ENCODE results near the gene MPI.

Gene MPI

GRCh38 chr15:74866090-74866489, 23.8 kb upstream of the MPI start:
- CTCF ChIA-PET = interaction anchor here (0.5 to 2.0 kb wide), 2 partner anchors 36 to 487 kb away, joined by 3 to 6 read pairs; no protein-coding TSS in a partner anchor
- TF ChIP-seq HDGF (IDR thresholded peaks at IDR 0.05; ENCODE audit: borderline replicate concordance) (no peak), BHLHE40 (IDR thresholded peaks at IDR 0.05; ENCODE audit: borderline replicate concordance) (no peak), SP1 (IDR thresholded peaks at IDR 0.05) (no peak), ELF4 (IDR thresholded peaks at IDR 0.05) (no peak), FOXK2 (IDR thresholded peaks at IDR 0.05) (no peak), CTBP1 (IDR thresholded peaks at IDR 0.05; ENCODE audit: borderline replicate concordance) (no peak), ZNF384 (IDR thresholded peaks at IDR 0.05) (no peak)
- POLR2A ChIA-PET = no interaction called here

GRCh38 chr15:74867466-74868038, 22.3 kb upstream of the MPI start:
- no peak for TF ChIP-seq FOXA1 (IDR thresholded peaks at IDR 0.05)
- TF ChIP-seq LEF1 (IDR thresholded peaks at IDR 0.05; ENCODE audit: borderline replicate concordance) = no peak
- no peak for TF ChIP-seq SP1 (IDR thresholded peaks at IDR 0.05)
- no peak for TF ChIP-seq HDGF (IDR thresholded peaks at IDR 0.05; ENCODE audit: borderline replicate concordance)
- TF ChIP-seq NFRKB (IDR thresholded peaks at IDR 0.05) = no peak
- no peak for TF ChIP-seq PKNOX1 (IDR thresholded peaks at IDR 0.05)
- no peak for TF ChIP-seq SUZ12 (IDR thresholded peaks at IDR 0.05)
- no peak for TF ChIP-seq FOXM1 (IDR thresholded peaks at IDR 0.05; ENCODE audit: borderline replicate concordance)
- no peak for TF ChIP-seq TARDBP (IDR thresholded peaks at IDR 0.05)
- TF ChIP-seq ZNF384 (IDR thresholded peaks at IDR 0.05) = no peak
- no peak for TF ChIP-seq ARNT (IDR thresholded peaks at IDR 0.05)
- no peak for TF ChIP-seq ELF4 (IDR thresholded peaks at IDR 0.05)
- no peak for TF ChIP-seq BHLHE40 (IDR thresholded peaks at IDR 0.05; ENCODE audit: borderline replicate concordance)
- TF ChIP-seq L3MBTL2 (conservative IDR thresholded peaks at IDR 0.05) = no peak
- TF ChIP-seq FOXK2 (IDR thresholded peaks at IDR 0.05) = no peak
- no peak for TF ChIP-seq CTBP1 (IDR thresholded peaks at IDR 0.05; ENCODE audit: borderline replicate concordance)
- CTCF ChIA-PET = interaction anchor here (2.0 kb wide), 1 partner anchor 34 kb away, joined by 6 read pairs; no protein-coding TSS in a partner anchor
- no peak for DNase-seq (ENCODE audit: extremely low spot score)
- POLR2A ChIA-PET = no interaction called here

More at GRCh38 chr15:74866090-74866489, 23.8 kb upstream of the MPI start:
- no peak for DNase-seq (ENCODE audit: extremely low spot score)

GRCh38 chr15:74868059-74868458, 21.8 kb upstream of the MPI start:
- no peak for DNase-seq (ENCODE audit: extremely low spot score)
- POLR2A ChIA-PET = no interaction called here
- CTCF ChIA-PET = interaction anchor here (2.0 kb wide), 1 partner anchor 34 kb away, joined by 6 read pairs; no protein-coding TSS in a partner anchor

GRCh38 chr15:74869372-74869725, 20.5 kb upstream of the MPI start:
- no peak for DNase-seq (ENCODE audit: extremely low spot score)
- ChIA-PET POLR2A (interaction anchor here (0.9 to 2.7 kb wide), 5 partner anchors 11 to 27 kb away, joined by 3 to 14 read pairs (median 4); partner anchors contain the start of genes MPI and ULK3), CTCF (interaction anchor here (0.7 kb wide), 1 partner anchor 13 kb away, joined by 3 read pairs; no protein-coding TSS in a partner anchor)
- no peak for TF ChIP-seq HDGF (IDR thresholded peaks at IDR 0.05; ENCODE audit: borderline replicate concordance)
- no peak for TF ChIP-seq SUZ12 (IDR thresholded peaks at IDR 0.05)
- TF ChIP-seq LEF1 (IDR thresholded peaks at IDR 0.05; ENCODE audit: borderline replicate concordance) = no peak
- TF ChIP-seq NFRKB (IDR thresholded peaks at IDR 0.05) = no peak
- TF ChIP-seq ELF4 (IDR thresholded peaks at IDR 0.05) = no peak
- TF ChIP-seq FOXK2 (IDR thresholded peaks at IDR 0.05) = no peak
- no peak for TF ChIP-seq SP1 (IDR thresholded peaks at IDR 0.05)
- no peak for TF ChIP-seq PKNOX1 (IDR thresholded peaks at IDR 0.05)
- no peak for TF ChIP-seq FOXA1 (IDR thresholded peaks at IDR 0.05)
- TF ChIP-seq FOXM1 (IDR thresholded peaks at IDR 0.05; ENCODE audit: borderline replicate concordance) = no peak

More at GRCh38 chr15:74868059-74868458, 21.8 kb upstream of the MPI start:
- TF ChIP-seq CTBP1 (IDR thresholded peaks at IDR 0.05; ENCODE audit: borderline replicate concordance) = no peak
- no peak for TF ChIP-seq HDGF (IDR thresholded peaks at IDR 0.05; ENCODE audit: borderline replicate concordance)
- no peak for TF ChIP-seq NFRKB (IDR thresholded peaks at IDR 0.05)
- TF ChIP-seq LEF1 (IDR thresholded peaks at IDR 0.05; ENCODE audit: borderline replicate concordance) = no peak
- no peak for TF ChIP-seq SP1 (IDR thresholded peaks at IDR 0.05)
- TF ChIP-seq ZNF384 (IDR thresholded peaks at IDR 0.05) = no peak
- TF ChIP-seq FOXM1 (IDR thresholded peaks at IDR 0.05; ENCODE audit: borderline replicate concordance) = no peak
- no peak for TF ChIP-seq L3MBTL2 (conservative IDR thresholded peaks at IDR 0.05)
- TF ChIP-seq ARNT (IDR thresholded peaks at IDR 0.05) = no peak
- no peak for TF ChIP-seq FOXK2 (IDR thresholded peaks at IDR 0.05)
- no peak for TF ChIP-seq PKNOX1 (IDR thresholded peaks at IDR 0.05)
- no peak for TF ChIP-seq ELF4 (IDR thresholded peaks at IDR 0.05)
- TF ChIP-seq BHLHE40 (IDR thresholded peaks at IDR 0.05; ENCODE audit: borderline replicate concordance) = no peak
- no peak for TF ChIP-seq TARDBP (IDR thresholded peaks at IDR 0.05)
- no peak for TF ChIP-seq SUZ12 (IDR thresholded peaks at IDR 0.05)

GRCh38 chr15:74869726-74870407, 20.0 kb upstream of the MPI start:
- CTCF ChIA-PET = interaction anchor here (0.7 to 0.9 kb wide), 2 partner anchors 13 to 81 kb away, joined by 3 to 4 read pairs; no protein-coding TSS in a partner anchor
- no peak for TF ChIP-seq ELF4 (IDR thresholded peaks at IDR 0.05)
- TF ChIP-seq CTBP1 (IDR thresholded peaks at IDR 0.05; ENCODE audit: borderline replicate concordance) = no peak
- TF ChIP-seq FOXK2 (IDR thresholded peaks at IDR 0.05) = no peak
- TF ChIP-seq ARNT (IDR thresholded peaks at IDR 0.05) = no peak
- no peak for TF ChIP-seq L3MBTL2 (conservative IDR thresholded peaks at IDR 0.05)
- TF ChIP-seq FOXA1 (IDR thresholded peaks at IDR 0.05) = no peak
- no peak for TF ChIP-seq FOXM1 (IDR thresholded peaks at IDR 0.05; ENCODE audit: borderline replicate concordance)
- TF ChIP-seq NFRKB (IDR thresholded peaks at IDR 0.05) = no peak
- TF ChIP-seq TARDBP (IDR thresholded peaks at IDR 0.05) = no peak
- no peak for TF ChIP-seq BHLHE40 (IDR thresholded peaks at IDR 0.05; ENCODE audit: borderline replicate concordance)
- no peak for TF ChIP-seq LEF1 (IDR thresholded peaks at IDR 0.05; ENCODE audit: borderline replicate concordance)
- TF ChIP-seq SP1 (IDR thresholded peaks at IDR 0.05) = no peak
- TF ChIP-seq SUZ12 (IDR thresholded peaks at IDR 0.05) = no peak
- no peak for DNase-seq (ENCODE audit: extremely low spot score)
- POLR2A ChIA-PET = interaction anchor here (0.9 to 2.7 kb wide), 6 partner anchors 12 to 109 kb away, joined by 3 to 14 read pairs (median 4); partner anchors contain the start of genes MPI and ULK3

Measured in HEK293T (cell line).